Esophagus squamous epithelium (tissue), 5 donors: ENCODE results near the gene LRP1B. TPM values are rescaled to one million over a fixed set of nuclear protein-coding genes. Genes with fewer than 3 reads are reported as not detected.

Experiments used
- DNase-seq: peaks from one replicate; lab custom pipeline; 2025; lab: John Stamatoyannopoulos, UW
- H3K27ac ChIP-seq, 4 donors: fragments of 200-600 bp; sonication (generic); one replicate each; pipeline ENCODE4 v1.5.1; 2016 to 2019; ENCODE audit warnings: mild to moderate bottlenecking in 1 of 4
- H3K27me3 ChIP-seq, 4 donors: fragments of 200-600 bp; sonication (generic); 1 replicate in 3 of 4; 2 replicates in 1 of 4; pipeline versions ENCODE4 v1.5.1 to v1.6.0; 2017 to 2021; ENCODE audit warnings: antibody characterized with exemption in 1 of 4
- H3K36me3 ChIP-seq, 3 donors: fragments of 200-600 bp; sonication (generic); one replicate each; pipeline ENCODE4 v1.5.1; 2016 to 2019
- H3K4me1 ChIP-seq, 3 donors: fragments of 200-600 bp; sonication (generic); one replicate each; pipeline ENCODE4 v1.5.1; 2017 to 2019
- H3K4me3 ChIP-seq, 4 donors: fragments of 200-600 bp; sonication (generic); 1 replicate in 3 of 4; 2 replicates in 1 of 4; pipeline ENCODE4 v1.5.1; 2016 to 2019; ENCODE audit warnings: mild to moderate bottlenecking in 2 of 4, moderate library complexity in 1 of 4
- H3K9me3 ChIP-seq, 3 donors: fragments of 200-600 bp; sonication (generic); one replicate each; pipeline ENCODE4 v1.5.1; 2016 to 2019
- POLR2A ChIP-seq, 4 donors: fragments of 450-650 bp; IDR thresholded peaks; one replicate each; pipeline ENCODE4 v1.6.1; 2017; ENCODE audit warnings: antibody characterized with exemption in 4 of 4, mild to moderate bottlenecking in 4 of 4, moderate library complexity in 3 of 4
- WGBS, 2 donors: methylation state at CpG; one replicate each; pipeline ENCODE4 v1.1.5; 2018; 5-methylcytosine and 5-hydroxymethylcytosine counted together
- intact Hi-C: fragments of 100-400 bp; cut with DNase I; formaldehyde crosslinking; loops from one replicate; pipeline ENCODE4 v1.15.0; 2022
- total RNA-seq, 4 donors: library from RNA; depleted of rRNA; stranded (reverse); fragments of >200 nt; gene quantifications; one replicate each; pipeline ENCODE4 v1.1.0, GENCODE V29; 2016
- TF ChIP-seq, protein P1 (sequence below), 6 experiments: fragments of 450-650 bp in 4 of 6; fragments of 200-600 bp in 2 of 6; sonication (generic) in 2 of 6; IDR thresholded peaks; one replicate each; pipeline ENCODE4 v1.5.1; 2016 to 2019; ENCODE audit warnings: antibody characterized with exemption in 6 of 6, mild to moderate bottlenecking in 4 of 6, moderate library complexity in 4 of 6
- donor health status: DM: yes; HTN: yes; CAD: no.

Gene LRP1B
- total RNA-seq, 4 donors from 2014 or later = 0.04 to 1.1 (median 0.23) TPM

- no peak for TF ChIP-seq POLR2A (IDR thresholded peaks at IDR 0.05)
- TF ChIP-seq, protein P1, sequence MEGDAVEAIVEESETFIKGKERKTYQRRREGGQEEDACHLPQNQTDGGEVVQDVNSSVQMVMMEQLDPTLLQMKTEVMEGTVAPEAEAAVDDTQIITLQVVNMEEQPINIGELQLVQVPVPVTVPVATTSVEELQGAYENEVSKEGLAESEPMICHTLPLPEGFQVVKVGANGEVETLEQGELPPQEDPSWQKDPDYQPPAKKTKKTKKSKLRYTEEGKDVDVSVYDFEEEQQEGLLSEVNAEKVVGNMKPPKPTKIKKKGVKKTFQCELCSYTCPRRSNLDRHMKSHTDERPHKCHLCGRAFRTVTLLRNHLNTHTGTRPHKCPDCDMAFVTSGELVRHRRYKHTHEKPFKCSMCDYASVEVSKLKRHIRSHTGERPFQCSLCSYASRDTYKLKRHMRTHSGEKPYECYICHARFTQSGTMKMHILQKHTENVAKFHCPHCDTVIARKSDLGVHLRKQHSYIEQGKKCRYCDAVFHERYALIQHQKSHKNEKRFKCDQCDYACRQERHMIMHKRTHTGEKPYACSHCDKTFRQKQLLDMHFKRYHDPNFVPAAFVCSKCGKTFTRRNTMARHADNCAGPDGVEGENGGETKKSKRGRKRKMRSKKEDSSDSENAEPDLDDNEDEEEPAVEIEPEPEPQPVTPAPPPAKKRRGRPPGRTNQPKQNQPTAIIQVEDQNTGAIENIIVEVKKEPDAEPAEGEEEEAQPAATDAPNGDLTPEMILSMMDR (IDR thresholded peaks at IDR 0.05) = no peak
- intact Hi-C loops = no loop called here
- no peaks in the 10 kb centered on the region for H3K36me3 ChIP-seq
- no peaks in the 10 kb centered on the region for H3K27me3 ChIP-seq
- WGBS, 2 donors = 24 to 40% methylated on average over 3 of the region's 3 CpGs
- H3K27ac ChIP-seq = no peak overlapping the region
- H3K9me3 ChIP-seq = no peaks in the 10 kb centered on the region
- no peak overlapping the region for H3K4me3 ChIP-seq
- H3K4me1 ChIP-seq = no peaks in the 10 kb centered on the region
- no peak for DNase-seq
These were observed 410.3 kb downstream of the LRP1B start for GRCh38 chr2:141720476-141720875.

- intact Hi-C loops = no loop called here
- Histone ChIP-seq H3K4me3 (no peak overlapping the region), H3K36me3 (no peaks in the 10 kb centered on the region), H3K27me3 (no peaks in the 10 kb centered on the region), H3K4me1 (no peaks in the 10 kb centered on the region), H3K27ac (no peak overlapping the region), H3K9me3 (no peaks in the 10 kb centered on the region)
- TF ChIP-seq, protein P1 (IDR thresholded peaks at IDR 0.05) = no peak
- no peak for TF ChIP-seq POLR2A (IDR thresholded peaks at IDR 0.05)
- DNase-seq = no peak
- WGBS, 2 donors = 17 to 38% methylated on average over 1 of the region's 1 CpG
These were observed 416.3 kb downstream of the LRP1B start for GRCh38 chr2:141714496-141714895.

DNA sequence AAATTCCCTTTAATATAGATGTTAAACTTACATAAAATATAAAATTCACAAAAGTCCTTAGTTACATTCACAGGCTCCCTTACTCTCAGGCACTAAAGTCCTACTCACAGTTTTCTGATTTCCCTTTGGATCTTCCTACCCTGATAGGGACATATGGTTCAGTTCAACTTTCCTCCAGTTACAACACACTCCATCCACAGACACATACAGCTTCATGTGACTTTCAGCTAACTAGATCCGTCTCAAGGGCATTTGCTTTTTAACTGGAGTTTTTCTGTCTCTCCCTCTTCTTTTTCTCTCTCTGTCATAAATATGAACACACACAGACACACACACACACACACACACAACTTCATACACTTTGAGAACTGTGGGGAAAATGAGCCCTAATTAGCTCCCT lies 419.2 kb downstream of the LRP1B start:
- no peaks in the 10 kb centered on the region for H3K27me3 ChIP-seq
- no peaks in the 10 kb centered on the region for H3K36me3 ChIP-seq
- no peaks in the 10 kb centered on the region for H3K9me3 ChIP-seq
- no peak for TF ChIP-seq POLR2A (IDR thresholded peaks at IDR 0.05)
- TF ChIP-seq, protein P1 (IDR thresholded peaks at IDR 0.05) = no peak
- no peak for DNase-seq
- intact Hi-C loops = no loop called here
- WGBS, 2 donors = 42 to 58% methylated on average over 1 of the region's 1 CpG
- H3K27ac ChIP-seq = no peak overlapping the region
- no peaks in the 10 kb centered on the region for H3K4me1 ChIP-seq
- no peak overlapping the region for H3K4me3 ChIP-seq

DNA sequence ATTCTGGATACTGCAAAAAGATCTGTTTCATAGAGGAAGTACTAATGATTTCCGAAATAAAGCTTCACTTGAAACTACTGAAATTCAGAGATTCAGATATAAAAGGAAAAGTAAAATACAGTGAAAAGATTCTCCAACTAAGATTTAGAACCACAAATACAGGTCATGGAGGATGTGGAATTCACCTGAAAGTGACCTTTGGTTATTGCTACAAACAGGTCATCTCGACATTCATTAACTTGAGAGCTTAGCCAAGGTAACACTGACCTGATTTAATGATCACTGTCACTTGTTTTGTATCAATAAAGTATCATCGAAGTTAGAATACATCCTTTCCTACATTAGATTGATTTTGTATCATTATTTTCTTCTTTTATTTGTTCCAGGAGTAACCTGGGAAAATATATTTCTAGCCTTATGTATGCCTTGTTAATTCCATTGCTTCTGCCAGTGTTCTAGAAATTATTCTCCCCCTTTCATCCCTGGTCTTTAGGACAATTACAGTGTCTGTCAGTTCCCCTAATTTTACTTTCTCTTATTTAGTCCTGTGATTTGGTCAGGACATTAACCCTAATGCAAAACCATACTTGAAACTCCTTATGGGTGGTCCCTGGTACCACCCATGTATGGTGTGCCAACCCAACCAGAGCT lies 420.1 kb downstream of the LRP1B start:
- Histone ChIP-seq H3K4me3 (no peak overlapping the region), H3K27me3 (no peaks in the 10 kb centered on the region), H3K27ac (no peak overlapping the region), H3K9me3 (no peaks in the 10 kb centered on the region), H3K36me3 (no peaks in the 10 kb centered on the region), H3K4me1 (no peaks in the 10 kb centered on the region)
- 72 to 77% methylated on average over 3 of the region's 3 CpGs for WGBS, 2 donors
- DNase-seq = no peak
- TF ChIP-seq POLR2A (IDR thresholded peaks at IDR 0.05) = no peak
- TF ChIP-seq, protein P1 (IDR thresholded peaks at IDR 0.05) = no peak
- intact Hi-C loops = no loop called here

- Histone ChIP-seq H3K36me3 (no peaks in the 10 kb centered on the region), H3K27ac (no peak overlapping the region), H3K4me3 (no peak overlapping the region), H3K27me3 (no peaks in the 10 kb centered on the region), H3K9me3 (no peaks in the 10 kb centered on the region), H3K4me1 (no peaks in the 10 kb centered on the region)
- WGBS, 2 donors = 73 to 92% methylated on average over 2 of the region's 2 CpGs
- intact Hi-C loops = no loop called here
- TF ChIP-seq POLR2A (IDR thresholded peaks at IDR 0.05) = no peak
- TF ChIP-seq, protein P1 (IDR thresholded peaks at IDR 0.05) = no peak
- DNase-seq = no peak
These were observed 421.1 kb downstream of the LRP1B start for GRCh38 chr2:141709756-141710155.
